Measurements from ENCODE around the gene NADK2.

NADK2 gene

GRCh38 chr5:36158144-36158543, 83.6 kb downstream of the NADK2 start:
- no peak overlapping the region for H3K27ac ChIP-seq
- no peak for TF ChIP-seq CTCF (conservative IDR thresholded peaks at IDR 0.05)

GRCh38 chr5:36156619-36157018, 85.1 kb downstream of the NADK2 start:
- no peak overlapping the region for H3K27ac ChIP-seq
- no peak for TF ChIP-seq CTCF (conservative IDR thresholded peaks at IDR 0.05)

GRCh38 chr5:36156121-36156601, 85.6 kb downstream of the NADK2 start:
- TF ChIP-seq CTCF (conservative IDR thresholded peaks at IDR 0.05), result no peak
- no peak overlapping the region for H3K27ac ChIP-seq

- H3K27ac ChIP-seq, result no peak overlapping the region
- TF ChIP-seq CTCF (conservative IDR thresholded peaks at IDR 0.05), result no peak
Observed at GRCh38 chr5:36155291-36155690, 86.4 kb downstream of the NADK2 start.

- no peak for TF ChIP-seq CTCF (conservative IDR thresholded peaks at IDR 0.05)
- H3K27ac ChIP-seq, result peak overlapping the region; percentile 85; the same call in 1 of the 2 replicates
Observed at GRCh38 chr5:36153726-36154125, 88.0 kb downstream of the NADK2 start.

- H3K27ac ChIP-seq, result peak overlapping the region; percentile 85; the same call in 1 of the 2 replicates
- TF ChIP-seq CTCF (conservative IDR thresholded peaks at IDR 0.05), result no peak
Observed at GRCh38 chr5:36153298-36153677, 88.4 kb downstream of the NADK2 start.

GRCh38 chr5:36152324-36153297, 89.1 kb downstream of the NADK2 start:
- peak overlapping the region; percentile 85 for H3K27ac ChIP-seq
- no peak for TF ChIP-seq CTCF (conservative IDR thresholded peaks at IDR 0.05)
